ENCODE results near the gene TRIM32.
"Not testable (repeated sequence)": the region's sequence is repeated elsewhere in the genome, so short reads cannot be mapped to it uniquely, and the experiment has no call there.

Gene TRIM32

GRCh38 chr9:116683535-116683934 is 3.6 kb upstream of the TRIM32 start:
- Histone ChIP-seq H3K27ac (ENCODE audit: low read depth, low read length) (no peak overlapping the region), H3K9me3 (ENCODE audit: control insufficient read depth, insufficient read depth, low read depth, low read length) (peaks cover 10% of the 10 kb centered on the region; the same call in 1 of the 2 replicates), H3K9ac (ENCODE audit: low read length) (no peak overlapping the region), H3K36me3 (ENCODE audit: control insufficient read depth, insufficient read depth, low read length) (no peaks in the 10 kb centered on the region), H3K4me3 (ENCODE audit: low read depth, low read length) (no peak overlapping the region), H3K27me3 (ENCODE audit: control insufficient read depth, insufficient read depth, low read length) (no peaks in the 10 kb centered on the region; the same call in 1 of the 2 replicates), H3K4me1 (ENCODE audit: control insufficient read depth, insufficient read depth, low read length) (peaks cover 6% of the 10 kb centered on the region; the same call in 1 of the 2 replicates)

GRCh38 chr9:116685166-116685565 is 1.9 kb upstream of the TRIM32 start:
- Histone ChIP-seq H3K27me3 (ENCODE audit: control insufficient read depth, insufficient read depth, low read length) (no peaks in the 10 kb centered on the region; the same call in 1 of the 2 replicates), H3K9me3 (ENCODE audit: control insufficient read depth, insufficient read depth, low read depth, low read length) (peaks cover 10% of the 10 kb centered on the region; the same call in 1 of the 2 replicates), H3K9ac (ENCODE audit: low read length) (no peak overlapping the region), H3K4me1 (ENCODE audit: control insufficient read depth, insufficient read depth, low read length) (peaks cover 12% of the 10 kb centered on the region; the same call in 1 of the 2 replicates), H3K4me3 (ENCODE audit: low read depth, low read length) (no peak overlapping the region), H3K36me3 (ENCODE audit: control insufficient read depth, insufficient read depth, low read length) (no peaks in the 10 kb centered on the region), H3K27ac (ENCODE audit: low read depth, low read length) (no peak overlapping the region)

GRCh38 chr9:116686135-116686534 is 970 bp upstream of the TRIM32 start:
- Histone ChIP-seq H3K36me3 (ENCODE audit: control insufficient read depth, insufficient read depth, low read length) (no peaks in the 10 kb centered on the region), H3K4me1 (ENCODE audit: control insufficient read depth, insufficient read depth, low read length) (peaks cover 12% of the 10 kb centered on the region; the same call in 1 of the 2 replicates), H3K9ac (ENCODE audit: low read length) (peak overlapping the region; percentile 66), H3K4me3 (ENCODE audit: low read depth, low read length) (peak overlapping the region; percentile 68), H3K27me3 (ENCODE audit: control insufficient read depth, insufficient read depth, low read length) (no peaks in the 10 kb centered on the region; the same call in 1 of the 2 replicates), H3K9me3 (ENCODE audit: control insufficient read depth, insufficient read depth, low read depth, low read length) (peaks cover 10% of the 10 kb centered on the region; the same call in 1 of the 2 replicates), H3K27ac (ENCODE audit: low read depth, low read length) (no peak overlapping the region)

- Histone ChIP-seq H3K36me3 (ENCODE audit: control insufficient read depth, insufficient read depth, low read length) (no peaks in the 10 kb centered on the region), H3K27me3 (ENCODE audit: control insufficient read depth, insufficient read depth, low read length) (no peaks in the 10 kb centered on the region; the same call in 1 of the 2 replicates), H3K27ac (ENCODE audit: low read depth, low read length) (0 out of 2 replicates have a peak overlapping the region, but pooled peaks have one; percentile 5), H3K9ac (ENCODE audit: low read length) (peak overlapping the region; percentile 66), H3K9me3 (ENCODE audit: control insufficient read depth, insufficient read depth, low read depth, low read length) (peaks cover 10% of the 10 kb centered on the region; the same call in 1 of the 2 replicates), H3K4me3 (ENCODE audit: low read depth, low read length) (peak overlapping the region; percentile 68), H3K4me1 (ENCODE audit: control insufficient read depth, insufficient read depth, low read length) (peaks cover 12% of the 10 kb centered on the region; the same call in 1 of the 2 replicates)
Observed at GRCh38 chr9:116686693-116687073, 422 bp upstream of the TRIM32 start.

- peaks cover 10% of the 10 kb centered on the region; the same call in 1 of the 2 replicates for H3K9me3 ChIP-seq (ENCODE audit: control insufficient read depth, insufficient read depth, low read depth, low read length)
- no peaks in the 10 kb centered on the region; the same call in 1 of the 2 replicates for H3K27me3 ChIP-seq (ENCODE audit: control insufficient read depth, insufficient read depth, low read length)
- H3K4me1 ChIP-seq (ENCODE audit: control insufficient read depth, insufficient read depth, low read length), result peaks cover 12% of the 10 kb centered on the region; the same call in 1 of the 2 replicates
- peak overlapping the region; percentile 62 for H3K9ac ChIP-seq (ENCODE audit: low read length)
- no peak overlapping the region for H3K27ac ChIP-seq (ENCODE audit: low read depth, low read length)
- no peaks in the 10 kb centered on the region for H3K36me3 ChIP-seq (ENCODE audit: control insufficient read depth, insufficient read depth, low read length)
- peak overlapping the region; percentile 68 for H3K4me3 ChIP-seq (ENCODE audit: low read depth, low read length)
Observed at GRCh38 chr9:116687754-116688135, 640 bp downstream of the TRIM32 start.

- H3K4me1 ChIP-seq (ENCODE audit: control insufficient read depth, insufficient read depth, low read length), result peaks cover 12% of the 10 kb centered on the region; the same call in 1 of the 2 replicates
- no peaks in the 10 kb centered on the region; the same call in 1 of the 2 replicates for H3K36me3 ChIP-seq (ENCODE audit: control insufficient read depth, insufficient read depth, low read length)
- H3K27ac ChIP-seq (ENCODE audit: low read depth, low read length), result no peak overlapping the region
- H3K4me3 ChIP-seq (ENCODE audit: low read depth, low read length), result 0 out of 2 replicates have a peak overlapping the region, but pooled peaks have one; percentile 3
- peaks cover 6% of the 10 kb centered on the region; the same call in 1 of the 2 replicates for H3K9me3 ChIP-seq (ENCODE audit: control insufficient read depth, insufficient read depth, low read depth, low read length)
- no peak overlapping the region for H3K9ac ChIP-seq (ENCODE audit: low read length)
- H3K27me3 ChIP-seq (ENCODE audit: control insufficient read depth, insufficient read depth, low read length), result no peaks in the 10 kb centered on the region; the same call in 1 of the 2 replicates
Observed at GRCh38 chr9:116688806-116689485, 1.8 kb downstream of the TRIM32 start.

GRCh38 chr9:116689486-116690032 is 2.5 kb downstream of the TRIM32 start:
- Histone ChIP-seq H3K9ac (ENCODE audit: low read length) (peak overlapping the region; percentile 4), H3K9me3 (ENCODE audit: control insufficient read depth, insufficient read depth, low read depth, low read length) (0 out of 2 replicates have a peak, but pooled peaks cover 2% of the 10 kb centered on the region), H3K4me3 (ENCODE audit: low read depth, low read length) (no peak overlapping the region), H3K27ac (ENCODE audit: low read depth, low read length) (no peak overlapping the region), H3K36me3 (ENCODE audit: control insufficient read depth, insufficient read depth, low read length) (no peaks in the 10 kb centered on the region; the same call in 1 of the 2 replicates), H3K4me1 (ENCODE audit: control insufficient read depth, insufficient read depth, low read length) (peaks cover 12% of the 10 kb centered on the region; the same call in 1 of the 2 replicates), H3K27me3 (ENCODE audit: control insufficient read depth, insufficient read depth, low read length) (no peaks in the 10 kb centered on the region; the same call in 1 of the 2 replicates)

- H3K4me3 ChIP-seq (ENCODE audit: low read depth, low read length); H3K9ac ChIP-seq (ENCODE audit: low read length); H3K36me3 ChIP-seq (ENCODE audit: control insufficient read depth, insufficient read depth, low read length); H3K27me3 ChIP-seq (ENCODE audit: control insufficient read depth, insufficient read depth, low read length); H3K9me3 ChIP-seq (ENCODE audit: control insufficient read depth, insufficient read depth, low read depth, low read length); H3K27ac ChIP-seq (ENCODE audit: low read depth, low read length): not testable (repeated sequence)
- H3K4me1 ChIP-seq (ENCODE audit: control insufficient read depth, insufficient read depth, low read length), result peaks cover 12% of the 10 kb centered on the region; the same call in 1 of the 2 replicates
Observed at GRCh38 chr9:116690805-116691204, 3.7 kb downstream of the TRIM32 start.

- no peak overlapping the region for H3K9ac ChIP-seq (ENCODE audit: low read length)
- peaks cover 11% of the 10 kb centered on the region; the same call in 1 of the 2 replicates for H3K4me1 ChIP-seq (ENCODE audit: control insufficient read depth, insufficient read depth, low read length)
- H3K4me3 ChIP-seq (ENCODE audit: low read depth, low read length), result no peak overlapping the region
- no peaks in the 10 kb centered on the region for H3K9me3 ChIP-seq (ENCODE audit: control insufficient read depth, insufficient read depth, low read depth, low read length)
- H3K36me3 ChIP-seq (ENCODE audit: control insufficient read depth, insufficient read depth, low read length), result no peaks in the 10 kb centered on the region; the same call in 1 of the 2 replicates
- no peaks in the 10 kb centered on the region; the same call in 1 of the 2 replicates for H3K27me3 ChIP-seq (ENCODE audit: control insufficient read depth, insufficient read depth, low read length)
- H3K27ac ChIP-seq (ENCODE audit: low read depth, low read length), result no peak overlapping the region
Observed at GRCh38 chr9:116691607-116692006, 4.5 kb downstream of the TRIM32 start.

- Histone ChIP-seq H3K4me3 (ENCODE audit: low read depth, low read length) (no peak overlapping the region), H3K36me3 (ENCODE audit: control insufficient read depth, insufficient read depth, low read length) (peaks cover 5% of the 10 kb centered on the region), H3K9me3 (ENCODE audit: control insufficient read depth, insufficient read depth, low read depth, low read length) (no peaks in the 10 kb centered on the region), H3K9ac (ENCODE audit: low read length) (no peak overlapping the region), H3K4me1 (ENCODE audit: control insufficient read depth, insufficient read depth, low read length) (peaks cover 10% of the 10 kb centered on the region; the same call in 1 of the 2 replicates), H3K27ac (ENCODE audit: low read depth, low read length) (no peak overlapping the region), H3K27me3 (ENCODE audit: control insufficient read depth, insufficient read depth, low read length) (no peaks in the 10 kb centered on the region; the same call in 1 of the 2 replicates)
Observed at GRCh38 chr9:116692616-116693015, 5.5 kb downstream of the TRIM32 start.

All from HUES6 (cell line).